GM19468 (cell line): ENCODE results near the gene GNAT2.

Experiments used
- ATAC-seq: cut with Tn5 transposase; IDR thresholded peaks from one replicate; pipeline ENCODE4 v1.9.1; 2021; ENCODE audit warnings: mild to moderate bottlenecking, moderate library complexity, moderate number of reproducible peaks; ENCODE audit not compliant: unreplicated experiment; ENCODE audit errors: extremely low read depth

GNAT2 gene

DNA sequence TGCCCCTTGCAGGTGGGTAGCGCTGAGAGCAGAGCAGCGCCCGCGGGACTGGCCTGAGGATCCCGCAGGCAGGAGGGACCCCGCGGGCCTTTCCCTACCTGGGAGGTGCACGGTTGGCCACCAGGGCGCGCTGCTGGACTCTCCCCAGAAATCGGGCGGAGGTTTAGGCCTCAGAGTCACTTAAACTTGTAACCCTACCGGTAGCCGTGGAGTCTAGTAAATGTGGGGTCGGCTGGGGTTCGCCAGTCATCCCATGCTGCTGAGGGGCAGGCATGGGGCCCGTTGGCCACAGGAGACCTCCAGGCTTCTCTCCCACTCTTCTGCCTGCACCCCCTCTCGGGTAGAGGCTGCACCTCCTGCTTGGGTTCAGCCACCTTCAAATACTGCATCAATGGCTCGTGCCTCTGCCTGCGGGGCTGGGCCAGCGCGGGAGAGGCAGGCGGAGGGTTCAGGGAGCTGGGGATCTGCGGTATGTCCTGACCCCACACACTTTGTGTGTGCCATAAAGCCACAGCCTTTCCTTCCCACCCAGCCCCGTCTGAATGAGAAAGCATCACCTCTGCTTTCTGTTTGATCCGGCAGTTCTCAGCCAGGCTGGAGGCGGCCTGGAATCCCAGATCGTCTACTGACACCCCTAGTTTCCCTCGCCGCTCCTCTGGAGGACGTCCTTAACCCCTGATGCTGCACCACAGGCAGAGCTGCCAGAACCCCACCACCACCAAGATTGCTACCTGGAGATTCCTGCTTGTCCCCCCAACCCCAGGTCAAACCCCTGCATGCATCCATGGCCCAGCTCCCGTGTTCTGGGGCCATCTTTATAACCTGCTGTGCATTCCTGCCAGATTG, 24.2 kb upstream of the GNAT2 start:
- ATAC-seq = no peak

DNA sequence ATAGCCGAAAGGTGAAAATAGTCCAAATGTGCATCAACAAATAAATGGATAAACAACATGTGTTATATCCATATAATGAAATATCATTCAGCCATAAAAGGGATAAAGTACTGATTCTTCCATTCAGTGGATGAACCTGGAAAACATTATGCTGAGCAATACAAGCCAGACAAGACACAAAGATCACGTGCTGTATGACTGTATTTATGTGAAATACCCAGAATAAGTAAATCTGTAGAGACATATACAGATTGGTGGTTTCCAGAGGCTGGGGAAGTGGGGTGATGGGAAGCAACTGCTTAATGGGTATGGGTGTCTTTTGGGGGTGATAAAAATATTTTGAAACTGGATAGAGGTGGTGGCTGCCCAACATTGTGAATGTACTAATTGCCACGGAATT, 23.2 kb upstream of the GNAT2 start:
- no peak for ATAC-seq

DNA sequence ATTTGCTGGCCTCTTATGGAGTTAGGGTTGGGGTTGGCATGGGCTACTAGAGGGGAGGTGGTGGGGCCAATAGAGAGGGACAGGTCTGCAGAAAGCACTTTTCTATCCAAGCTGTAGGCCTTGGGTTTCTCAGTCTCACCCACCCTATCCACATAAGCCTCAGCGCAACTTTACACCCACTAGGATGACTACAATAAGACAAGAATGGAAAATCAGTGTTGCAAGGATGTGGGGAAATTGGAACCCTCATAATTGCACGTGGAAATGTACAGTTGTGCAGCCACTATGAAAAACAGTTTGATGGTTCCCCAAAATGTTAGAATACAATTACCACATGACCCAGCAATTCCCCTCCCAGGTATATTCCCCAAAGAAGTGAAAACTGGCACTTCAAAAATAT, 22.4 kb upstream of the GNAT2 start:
- no peak for ATAC-seq

DNA sequence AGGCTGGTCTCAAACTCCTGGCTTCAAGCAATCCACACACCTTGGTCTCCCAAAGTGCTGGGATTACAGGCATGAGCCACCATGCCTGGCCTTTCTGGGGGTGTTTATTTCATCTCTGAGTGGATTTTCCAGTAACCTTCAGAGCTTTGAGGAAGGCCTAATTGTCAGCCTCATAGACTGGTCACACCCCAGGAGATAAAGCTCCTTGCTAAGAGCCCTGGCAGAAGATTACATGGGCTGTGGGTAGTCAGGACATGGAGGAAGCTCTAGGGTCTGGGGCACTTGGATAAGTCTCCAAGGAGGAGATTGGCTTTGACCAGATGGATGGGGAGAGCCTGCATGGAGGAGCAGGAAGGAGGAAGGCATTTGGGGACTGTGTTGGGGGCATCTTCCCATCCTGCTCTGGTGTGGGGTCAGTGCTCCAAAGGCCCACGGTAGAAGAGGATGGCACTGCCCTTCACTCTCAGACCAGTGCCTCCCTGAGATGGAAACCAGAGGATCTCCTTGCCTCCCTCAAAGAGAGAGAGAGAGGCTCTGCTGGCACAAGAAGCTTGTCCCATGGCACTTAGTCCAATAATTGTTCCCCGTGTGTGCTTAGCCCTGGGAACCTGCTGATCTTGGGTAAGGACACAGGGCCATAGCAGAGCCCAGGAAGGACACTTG, 21.8 kb upstream of the GNAT2 start:
- ATAC-seq = no peak

DNA sequence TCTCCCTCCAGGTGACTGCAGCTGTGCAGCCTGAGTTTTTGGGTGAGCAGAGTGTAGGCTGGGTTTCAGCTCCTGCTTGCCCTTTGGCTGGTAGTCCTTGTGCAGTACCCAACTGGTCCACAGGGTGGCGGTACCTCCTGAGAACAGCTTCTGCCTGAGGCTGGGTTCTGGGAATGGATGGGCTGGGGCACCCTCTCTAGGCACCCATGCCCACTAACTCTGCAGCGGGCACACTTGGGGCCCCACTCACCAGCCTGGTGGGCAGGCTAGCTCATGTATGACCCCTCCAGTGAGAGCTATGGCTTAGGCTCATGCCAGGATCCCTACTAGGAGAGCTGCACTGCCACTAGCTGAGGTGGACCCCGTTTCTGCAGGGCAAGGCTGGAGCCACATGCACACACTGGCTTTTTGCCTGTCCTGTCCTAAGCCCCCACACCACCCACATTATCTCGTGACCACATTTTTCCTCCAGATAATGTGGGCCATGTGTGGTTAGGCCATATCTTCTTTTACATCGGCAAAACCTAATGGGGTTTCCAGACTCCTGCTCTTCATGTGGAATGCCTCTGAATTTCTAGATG, 21.0 kb upstream of the GNAT2 start:
- ATAC-seq = no peak

DNA sequence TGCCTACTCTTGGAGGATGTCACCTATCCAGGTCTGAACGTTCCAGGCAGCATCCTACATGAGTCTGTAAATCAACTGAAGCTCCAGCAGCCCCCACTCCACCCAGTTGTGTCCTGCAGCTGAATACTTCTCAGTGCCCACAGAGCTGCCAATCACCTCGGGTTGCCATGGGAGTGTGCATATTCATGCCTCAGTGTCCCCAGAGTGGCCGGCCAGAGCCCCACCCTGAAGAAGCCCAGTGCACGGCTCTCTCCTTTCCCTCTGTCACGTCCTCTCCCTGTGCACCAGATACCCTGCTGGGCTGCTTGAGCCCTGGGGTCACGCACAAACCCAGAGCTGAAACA, 20.4 kb upstream of the GNAT2 start:
- no peak for ATAC-seq

DNA sequence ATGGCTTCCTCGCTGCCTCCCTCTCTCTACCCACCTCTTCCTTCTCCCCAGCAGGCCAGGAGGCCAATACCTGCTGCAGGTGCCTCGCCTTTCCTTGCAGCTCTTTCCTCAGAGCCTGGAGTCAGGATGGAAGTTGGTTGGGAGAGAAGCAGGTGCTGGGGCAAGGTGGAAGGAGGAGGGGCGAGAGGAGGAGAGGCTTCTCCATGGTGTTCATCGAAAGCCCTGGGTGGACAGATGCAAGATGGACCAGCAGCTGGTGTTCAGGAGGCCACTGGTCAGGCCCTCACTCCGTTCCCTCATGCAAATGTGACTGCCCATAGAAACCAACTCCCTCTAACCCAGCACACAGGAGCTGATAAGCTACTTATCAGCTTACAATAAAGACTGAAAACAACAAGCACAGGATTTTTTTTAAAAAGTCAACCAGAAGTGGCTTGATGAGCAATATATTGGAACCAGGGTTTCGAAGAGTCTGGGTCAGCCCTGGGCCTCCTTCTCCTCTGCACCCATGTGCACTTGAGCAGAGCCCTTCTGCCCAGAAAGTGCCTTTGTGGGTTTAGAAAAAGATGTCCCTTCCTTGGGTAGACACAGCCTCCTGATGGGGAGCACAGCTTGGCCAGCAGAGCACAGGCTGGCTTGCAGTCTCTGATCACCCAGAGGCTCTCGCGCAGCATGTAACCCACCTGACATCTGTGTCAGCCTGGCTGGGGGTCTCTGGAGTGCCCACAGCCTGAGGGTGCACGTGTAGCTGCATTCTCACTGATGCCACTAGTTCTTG, 19.8 kb upstream of the GNAT2 start:
- ATAC-seq = no peak

DNA sequence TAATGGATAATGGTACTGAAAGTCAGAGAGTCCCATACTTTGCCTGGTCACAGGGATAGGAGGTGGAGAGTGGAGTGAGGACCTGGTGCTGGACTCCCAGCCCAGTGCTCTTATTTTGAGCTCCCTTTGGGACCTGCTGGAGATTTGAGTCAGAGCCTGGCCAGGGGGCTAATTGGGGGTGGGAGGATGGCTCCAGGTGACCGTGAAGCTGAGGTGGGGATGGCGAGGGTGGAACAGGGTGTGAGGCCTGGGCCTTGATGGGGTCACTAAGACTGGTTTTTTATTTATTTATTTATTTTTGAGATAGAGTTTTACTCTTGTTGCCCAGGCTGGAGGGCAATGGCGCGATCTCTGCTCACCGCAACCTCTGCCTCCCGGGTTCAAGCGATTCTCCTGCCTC, 18.0 kb upstream of the GNAT2 start:
- ATAC-seq = no peak

DNA sequence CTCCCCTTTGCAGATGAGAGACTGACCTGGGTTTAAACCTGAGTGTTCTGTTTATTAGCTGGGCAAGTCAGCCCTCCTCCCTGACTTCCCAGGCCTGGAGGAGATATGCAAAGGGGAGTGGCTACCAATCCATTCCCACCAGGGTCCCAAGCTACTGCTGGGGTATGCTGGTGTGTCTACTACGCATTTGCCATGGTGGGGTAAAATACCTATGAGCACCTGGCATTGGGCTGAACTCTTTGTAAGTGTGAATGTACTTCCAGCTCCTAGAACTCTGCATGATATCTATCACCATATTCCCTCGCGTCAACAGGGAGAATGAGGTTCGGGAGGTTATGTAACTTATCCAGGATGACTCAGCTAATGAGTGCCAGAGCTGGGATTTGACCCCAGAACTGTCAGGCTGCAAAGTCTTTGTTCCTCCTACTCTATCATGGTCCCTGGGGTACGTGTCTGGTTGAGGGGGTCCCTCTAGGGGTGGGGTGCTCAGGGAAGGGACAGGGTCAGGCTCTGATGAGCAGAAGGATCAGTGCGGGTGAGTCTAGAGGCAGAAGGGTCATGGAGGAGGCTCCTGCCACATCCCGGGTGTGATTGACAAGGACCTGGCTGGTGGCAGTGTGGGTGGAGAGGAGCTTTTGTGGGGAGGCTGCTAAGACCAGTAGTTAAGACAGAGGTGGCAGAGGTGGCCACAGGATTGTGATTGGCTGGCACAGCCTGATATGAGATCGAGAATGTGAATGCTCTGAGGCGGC, 17.0 kb upstream of the GNAT2 start:
- no peak for ATAC-seq

DNA sequence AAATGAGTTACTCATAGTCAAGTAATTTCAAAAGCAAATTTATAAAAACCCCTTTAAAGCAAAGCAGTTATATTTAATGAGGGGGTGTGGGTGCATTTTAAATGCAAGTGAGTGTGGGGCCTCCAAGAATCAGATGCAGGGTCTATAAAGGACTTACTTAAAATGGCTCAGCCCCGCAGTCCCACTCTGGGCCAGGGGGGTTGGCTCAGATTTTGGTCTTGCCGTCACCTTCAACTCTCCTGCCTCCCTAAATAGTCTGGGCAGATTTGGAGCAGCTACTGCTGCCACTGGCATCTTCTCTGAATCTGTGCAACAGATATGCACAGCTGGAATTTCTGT, 16.4 kb upstream of the GNAT2 start:
- ATAC-seq = no peak

DNA sequence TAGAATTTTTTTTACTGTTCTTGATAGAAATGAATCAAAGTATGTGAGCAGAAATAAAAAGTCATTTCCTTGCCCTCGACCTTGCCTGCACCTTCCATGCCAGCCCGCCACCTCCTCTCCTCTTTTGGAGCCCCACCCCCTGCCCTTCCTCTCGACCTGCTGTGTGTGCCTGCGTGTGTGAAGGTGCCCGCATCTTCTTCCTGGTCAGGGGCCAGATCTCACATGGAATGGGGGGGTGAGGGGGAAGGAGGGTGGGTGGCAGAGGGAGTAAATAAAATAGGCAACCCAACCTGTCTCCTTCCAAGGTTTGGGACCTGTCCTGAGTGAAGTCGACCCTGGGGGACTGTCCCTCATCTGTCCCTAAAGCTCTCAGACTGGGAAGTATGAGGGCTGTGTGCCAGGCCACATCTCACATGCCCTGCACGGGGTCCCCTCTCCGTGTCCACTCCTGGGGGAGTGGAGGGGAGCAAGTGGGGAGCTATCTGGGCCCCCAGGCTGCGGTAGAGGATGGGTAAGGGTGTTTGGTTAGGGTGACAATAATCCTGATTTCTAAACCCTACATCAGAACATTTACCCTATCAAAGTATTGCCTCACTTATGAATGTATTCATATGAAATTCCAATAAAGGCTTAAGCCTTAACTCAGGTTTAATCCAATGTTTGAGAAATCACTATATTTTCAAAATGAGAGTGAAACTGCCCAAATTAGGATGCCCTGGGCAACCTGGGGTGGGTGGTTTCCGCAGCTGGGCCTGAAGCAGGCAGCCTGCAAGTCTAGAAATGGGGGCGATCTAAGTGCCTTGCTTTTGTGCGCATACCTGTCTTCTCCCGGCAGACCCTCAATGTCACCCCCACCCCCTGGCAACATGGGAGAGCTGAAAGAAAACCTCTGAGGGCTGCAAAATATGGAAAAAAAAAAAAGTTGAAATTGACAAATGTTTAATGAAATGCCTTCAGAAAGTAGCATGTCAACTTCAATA, 15.6 kb upstream of the GNAT2 start:
- ATAC-seq = no peak

DNA sequence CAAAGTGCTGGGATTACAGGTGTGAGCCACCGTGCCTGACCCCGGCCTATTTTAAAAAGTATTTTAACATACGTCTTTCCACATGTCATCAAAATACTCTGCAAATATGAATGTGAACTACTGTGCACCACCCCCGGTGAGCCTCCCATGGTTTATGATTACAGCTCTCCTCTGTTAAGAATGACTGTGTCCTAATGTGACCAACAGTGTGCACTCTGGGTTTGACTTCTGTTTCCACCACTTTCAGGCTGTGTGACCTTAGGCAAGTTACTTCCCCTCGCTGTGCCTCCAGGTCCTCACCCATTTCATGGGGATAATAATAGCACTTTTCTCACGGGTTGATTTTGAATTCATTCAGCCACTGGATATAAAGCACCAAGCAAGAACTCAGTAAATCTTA, 14.9 kb upstream of the GNAT2 start:
- ATAC-seq = no peak

DNA sequence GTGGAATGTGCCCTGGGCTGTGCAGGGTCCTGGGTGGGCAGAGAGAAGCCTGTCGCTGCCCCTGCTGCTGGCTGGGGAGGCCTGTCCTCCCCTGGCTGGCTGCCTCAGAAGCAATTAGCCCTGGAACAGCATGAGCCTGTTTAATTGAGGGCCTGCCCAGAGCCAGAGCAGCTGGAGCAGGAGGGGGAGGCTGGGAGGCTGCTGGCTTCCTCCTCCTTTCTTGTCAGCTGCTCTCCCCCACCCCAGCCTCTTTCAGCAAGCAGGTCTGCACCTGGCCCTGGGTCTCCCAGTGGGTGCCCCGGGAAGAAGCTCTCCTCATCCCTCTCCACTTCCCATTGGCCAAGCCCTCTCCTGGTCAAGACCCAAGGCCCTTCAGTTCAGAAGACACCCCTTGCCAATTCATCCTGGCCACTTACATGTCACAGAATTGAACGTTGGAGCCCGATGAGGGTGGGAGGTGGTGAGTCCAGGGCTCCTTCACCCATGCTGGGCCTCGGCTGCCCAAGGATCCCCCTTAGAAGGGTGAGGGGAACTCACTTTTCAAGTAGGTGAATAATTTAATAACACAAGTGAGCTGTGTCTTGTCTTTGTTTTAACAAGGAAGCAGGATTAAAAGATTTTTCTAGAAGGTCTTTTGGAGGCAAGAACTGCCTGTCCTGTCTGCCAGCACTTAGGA, 13.4 kb upstream of the GNAT2 start:
- no peak for ATAC-seq

DNA sequence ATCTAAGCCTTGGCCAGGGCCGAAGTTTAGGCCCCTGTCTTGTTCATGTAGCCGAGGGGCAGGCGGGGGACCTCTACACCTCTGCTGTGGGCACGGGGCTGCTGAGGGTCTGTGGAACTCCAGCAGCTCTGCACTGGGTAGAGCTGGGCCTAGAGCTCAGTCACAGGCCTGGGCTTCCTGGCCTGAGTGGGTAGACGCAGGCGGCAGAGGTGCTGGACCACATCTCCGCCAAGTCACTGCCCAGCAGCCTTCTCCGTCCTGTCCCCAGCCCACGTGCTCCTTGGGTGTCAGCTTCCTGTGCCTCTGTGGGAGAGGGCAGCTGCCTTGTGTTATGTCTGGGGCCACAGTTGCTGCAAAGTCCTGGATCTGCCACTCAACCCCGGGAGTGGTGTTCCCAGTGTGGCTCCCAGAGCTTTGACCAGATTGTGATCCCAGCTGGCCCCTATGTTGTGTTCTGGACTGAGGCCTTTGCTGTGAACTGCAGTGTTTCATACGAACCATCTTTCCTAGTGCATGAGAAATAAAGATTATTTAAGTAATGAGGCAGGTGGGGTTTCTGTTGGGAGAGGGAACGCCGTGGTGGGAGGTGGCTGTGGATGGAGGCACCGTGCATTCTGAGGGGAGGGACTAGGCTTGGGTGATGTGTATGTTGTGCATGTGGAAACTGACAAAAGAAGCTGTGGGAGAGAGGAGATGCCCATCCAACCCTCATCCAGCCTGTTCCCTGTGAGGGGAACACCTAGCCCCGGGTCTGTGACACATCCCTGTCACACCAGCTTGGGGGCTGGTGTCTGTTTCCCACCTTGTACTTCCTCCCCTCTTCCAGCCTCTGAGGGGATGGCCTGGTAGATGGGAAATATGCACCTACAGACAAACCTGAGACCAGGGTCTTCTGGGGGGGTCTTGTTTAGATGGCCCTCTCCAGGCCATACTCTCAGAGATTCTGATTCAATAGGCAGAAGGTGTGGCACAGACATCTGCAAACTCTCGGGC, 12.4 kb upstream of the GNAT2 start:
- ATAC-seq = no peak

DNA sequence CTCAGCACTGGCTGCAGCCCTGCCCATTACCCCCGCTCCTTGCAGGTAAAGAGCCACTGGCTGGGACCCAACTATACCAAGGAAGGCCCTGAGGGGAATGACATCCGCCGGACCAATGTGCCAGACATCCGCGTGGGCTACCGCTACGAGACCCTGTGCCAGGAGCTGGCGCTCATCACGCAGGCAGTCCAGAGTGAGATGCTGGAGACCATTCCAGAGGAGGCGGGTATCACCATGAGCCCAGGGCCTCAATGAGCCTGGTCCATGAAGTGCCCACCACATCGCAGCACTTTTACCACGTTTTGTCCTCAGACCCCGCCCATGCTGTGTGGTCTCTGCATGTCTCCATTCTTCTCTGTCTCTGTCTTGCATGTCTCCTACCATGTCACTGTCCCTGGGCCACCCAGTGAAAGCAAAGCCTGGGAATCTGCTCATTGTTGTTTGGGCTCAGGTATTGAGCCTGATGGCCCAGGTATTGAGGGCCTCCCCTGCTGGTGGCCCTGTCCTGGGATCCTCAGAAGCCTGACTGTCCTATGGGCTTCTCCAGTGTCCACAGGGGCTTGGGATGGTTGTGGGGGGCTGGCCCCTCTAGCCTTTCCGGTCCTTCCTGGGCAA, 11.6 kb upstream of the GNAT2 start:
- no peak for ATAC-seq

DNA sequence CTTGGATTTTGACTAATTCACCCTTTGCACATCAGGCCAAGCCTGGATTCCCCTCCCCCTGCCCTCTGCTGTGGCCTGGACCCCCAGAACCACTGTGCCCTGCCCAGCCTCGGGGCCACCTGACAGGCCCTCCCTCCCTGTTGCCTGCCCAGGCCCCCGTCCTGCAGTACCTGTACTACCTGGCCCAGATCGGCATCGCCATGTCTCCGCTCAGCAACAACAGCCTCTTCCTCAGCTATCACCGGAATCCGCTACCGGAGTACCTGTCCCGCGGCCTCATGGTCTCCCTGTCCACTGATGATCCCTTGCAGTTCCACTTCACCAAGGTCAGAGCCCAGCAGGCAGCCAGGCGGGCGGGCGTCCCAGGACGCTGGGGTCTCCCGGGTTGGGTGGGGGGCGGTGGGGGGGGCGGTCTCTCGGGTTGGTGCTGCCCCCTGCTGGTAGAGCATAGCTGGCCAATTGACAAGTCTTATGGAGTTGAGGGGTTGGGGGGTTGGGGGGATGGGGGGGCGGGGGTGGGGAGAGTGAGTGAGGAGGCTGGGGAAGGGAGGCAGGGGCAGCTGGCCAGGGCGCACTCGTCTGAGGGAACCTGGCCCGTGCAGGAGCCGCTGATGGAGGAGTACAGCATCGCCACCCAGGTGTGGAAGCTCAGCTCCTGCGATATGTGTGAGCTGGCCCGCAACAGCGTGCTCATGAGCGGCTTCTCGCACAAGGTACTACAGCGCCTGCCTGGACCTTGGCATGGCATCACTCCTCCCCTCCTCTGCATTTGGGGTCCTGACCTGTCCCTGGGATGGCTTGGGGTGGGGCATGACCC, 10.9 kb upstream of the GNAT2 start:
- ATAC-seq = no peak
